HG02852 (cell line): ENCODE data around the gene HPCAL1.

ENCODE experiments used
- ATAC-seq: cut with Tn5 transposase; IDR thresholded peaks from one replicate; pipeline ENCODE4 v1.9.1; 2021; ENCODE audit warnings: mild to moderate bottlenecking, moderate library complexity; ENCODE audit not compliant: unreplicated experiment

HPCAL1 gene

DNA sequence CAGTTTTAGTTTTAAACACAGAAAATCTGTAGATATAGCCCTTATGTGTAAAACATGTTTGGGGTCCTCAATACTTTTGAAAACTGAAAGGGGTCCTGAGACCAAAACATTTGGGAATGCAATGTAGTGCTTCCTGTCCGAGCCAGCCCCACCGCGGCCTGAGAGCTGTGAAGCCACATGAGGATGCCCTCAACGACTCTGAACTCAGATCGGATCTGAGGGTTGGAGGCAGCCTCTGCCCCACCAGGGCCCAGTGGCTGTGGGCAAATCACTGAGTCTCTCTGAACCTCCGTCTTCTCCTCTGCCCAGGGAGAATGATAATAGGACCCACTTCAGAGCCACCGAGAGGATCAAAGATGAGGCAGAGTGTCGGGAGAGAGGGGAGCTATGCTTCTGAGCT is 33.4 kb upstream of the HPCAL1 start:
- no peak for ATAC-seq

DNA sequence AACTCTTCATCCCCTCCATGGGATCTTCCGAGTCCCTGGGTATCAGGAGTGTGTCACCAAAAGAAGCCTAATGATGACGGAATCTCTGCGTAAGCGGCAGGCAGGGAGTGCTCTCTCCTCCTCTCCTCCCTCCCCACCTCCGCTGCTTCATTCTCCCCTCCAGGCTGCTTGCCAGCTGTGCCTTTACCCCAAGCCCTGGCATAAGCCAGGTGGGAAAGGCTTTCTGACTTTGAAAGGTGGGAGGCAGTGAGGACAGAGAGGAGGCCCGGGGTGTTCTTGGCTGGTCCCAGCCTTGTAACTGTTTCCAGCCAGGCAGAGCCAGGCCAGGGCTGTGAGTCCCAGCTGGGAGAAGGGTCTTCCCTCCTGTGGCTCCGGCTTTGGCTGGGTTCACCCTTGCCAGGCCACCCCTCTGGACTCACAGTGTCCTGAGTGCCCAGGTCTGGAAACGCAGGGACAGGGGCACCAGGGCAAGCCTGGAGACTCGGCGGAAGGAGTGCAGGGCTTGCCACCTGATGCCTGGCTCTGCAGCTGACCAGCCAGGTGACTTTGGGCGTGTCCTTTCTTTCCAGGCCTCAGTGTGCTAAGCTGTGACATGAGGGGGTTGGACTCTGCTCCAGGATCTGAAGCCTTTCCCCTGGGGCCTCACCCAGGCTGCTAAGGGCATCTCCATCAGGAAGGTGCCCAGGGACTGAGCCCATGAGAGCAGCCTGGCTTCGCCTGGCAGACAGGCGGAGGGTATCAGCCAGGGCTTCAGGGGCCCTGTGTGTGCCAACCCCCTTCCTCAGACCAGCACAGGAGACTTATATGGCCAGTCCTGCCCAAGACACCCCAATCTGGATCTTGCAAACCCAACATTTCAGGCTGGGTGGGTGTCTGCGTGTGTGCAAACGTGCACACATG is 32.7 kb upstream of the HPCAL1 start:
- ATAC-seq: no peak

DNA sequence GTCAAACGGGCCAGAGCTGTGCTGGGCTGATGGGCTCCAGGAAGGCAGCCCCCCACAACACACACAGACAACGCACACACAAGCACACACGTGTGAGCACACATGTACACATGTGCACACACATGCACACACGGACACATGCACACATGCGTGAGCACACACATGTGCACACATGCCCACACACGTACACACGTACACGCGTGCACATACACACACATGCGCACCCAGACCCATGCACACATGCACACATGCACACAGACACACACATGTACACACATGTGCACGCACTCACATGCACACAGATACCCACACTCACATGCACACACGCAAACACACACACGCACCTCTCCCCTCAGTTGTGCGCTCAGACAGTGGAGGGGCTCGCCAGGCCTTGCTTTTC is 31.2 kb upstream of the HPCAL1 start:
- ATAC-seq: no peak

DNA sequence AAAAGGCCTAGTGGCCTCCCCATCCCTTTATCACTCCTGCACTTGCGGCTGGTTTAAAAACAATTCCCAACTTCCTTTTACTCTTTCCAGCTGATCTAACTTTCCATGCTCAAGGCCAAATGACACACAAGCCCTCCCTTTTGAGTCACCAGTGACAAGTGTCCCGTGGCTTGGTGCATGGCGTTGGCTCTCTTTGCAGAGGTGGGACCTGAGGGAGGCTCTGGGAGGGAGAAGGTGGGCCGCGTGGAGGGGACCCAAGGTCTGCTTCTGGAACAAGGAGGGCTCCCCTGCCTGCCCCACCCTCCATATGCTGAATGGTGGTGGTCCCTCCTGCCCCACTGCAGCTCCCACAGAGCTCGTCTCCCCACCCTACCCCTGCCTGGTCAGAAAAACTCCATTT is 30.8 kb upstream of the HPCAL1 start:
- no peak for ATAC-seq

DNA sequence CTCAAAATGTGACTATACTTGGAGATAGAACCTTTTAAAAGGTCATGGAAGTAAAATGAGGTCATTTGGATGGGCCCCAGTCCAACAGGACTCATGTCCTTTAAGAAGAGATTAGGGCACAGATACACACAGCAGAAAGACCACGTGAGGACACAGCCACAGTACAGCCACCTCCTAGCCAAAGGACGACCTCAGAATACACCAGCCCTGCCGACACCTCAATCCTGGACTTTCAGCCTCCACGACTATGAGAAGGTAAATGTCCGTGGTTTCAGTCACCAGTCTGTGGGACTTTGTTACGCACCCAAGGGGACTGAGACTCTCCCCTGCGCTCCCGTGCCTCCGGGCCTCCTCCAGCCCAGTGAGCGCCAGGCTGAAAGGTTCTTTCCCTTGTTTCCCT is 30.2 kb upstream of the HPCAL1 start:
- ATAC-seq: no peak

DNA sequence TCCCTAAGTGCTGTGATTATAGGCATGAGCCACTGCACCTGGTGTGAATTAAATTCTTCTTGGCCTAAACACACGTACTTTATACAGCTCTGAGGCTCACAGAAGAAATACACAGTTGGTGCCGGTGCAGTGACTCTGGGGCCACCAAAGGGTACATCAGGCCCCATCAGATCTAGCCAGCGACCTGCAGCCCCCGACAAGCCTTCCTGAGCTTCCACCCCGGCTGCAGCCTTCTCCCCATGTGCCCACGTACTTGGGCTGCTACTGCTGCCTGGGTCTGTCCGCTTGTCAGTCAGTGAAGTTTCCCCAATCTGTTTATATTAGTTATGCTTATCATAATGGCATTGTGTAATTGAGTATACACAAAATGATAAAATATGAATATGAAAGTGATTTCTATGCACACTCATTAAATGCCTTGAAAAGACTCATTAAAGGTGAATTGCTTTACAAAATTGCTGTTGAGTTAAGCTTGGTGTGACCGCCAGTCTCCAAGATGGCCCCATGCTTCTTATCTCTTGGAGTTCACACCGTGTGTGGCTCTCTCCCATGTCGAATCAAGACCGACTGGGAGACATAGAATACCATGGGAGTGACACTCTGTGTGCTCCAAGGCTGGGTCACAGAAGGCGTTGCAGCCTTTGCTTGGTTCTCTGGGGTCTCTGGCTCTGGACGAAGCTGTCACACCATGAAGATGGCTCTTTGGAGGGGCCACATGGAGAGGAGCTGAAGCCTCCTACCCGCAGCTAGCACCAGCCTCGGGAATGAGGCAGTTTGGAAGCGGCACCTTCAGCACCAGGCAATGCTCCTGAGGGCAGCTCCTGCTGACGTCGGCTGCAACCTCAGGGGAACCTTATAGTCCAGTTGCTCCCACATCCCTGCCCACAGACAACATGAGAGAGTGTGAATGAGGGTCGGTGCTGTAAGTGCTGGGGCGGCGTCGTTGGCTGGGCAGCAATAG is 29.2 kb upstream of the HPCAL1 start:
- ATAC-seq: no peak

DNA sequence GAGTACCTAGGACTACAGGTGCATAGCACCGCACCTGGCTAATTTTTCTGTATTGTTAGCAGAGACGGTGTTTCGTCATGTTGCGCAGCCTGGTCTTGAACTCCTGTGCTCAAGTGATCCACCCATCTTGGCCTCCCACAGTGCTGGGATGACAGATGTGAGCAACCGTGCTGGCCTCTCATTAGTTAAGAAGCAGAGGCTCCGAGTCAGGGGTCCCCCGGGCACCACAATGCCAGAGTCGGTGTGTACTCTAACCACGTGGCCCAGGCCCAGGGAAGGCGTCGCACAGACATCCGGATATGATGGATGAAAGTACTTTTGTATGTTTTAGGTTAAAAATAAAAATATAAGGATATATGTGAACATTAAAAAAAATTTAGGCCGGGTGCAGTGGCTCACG is 28.3 kb upstream of the HPCAL1 start:
- ATAC-seq: no peak

DNA sequence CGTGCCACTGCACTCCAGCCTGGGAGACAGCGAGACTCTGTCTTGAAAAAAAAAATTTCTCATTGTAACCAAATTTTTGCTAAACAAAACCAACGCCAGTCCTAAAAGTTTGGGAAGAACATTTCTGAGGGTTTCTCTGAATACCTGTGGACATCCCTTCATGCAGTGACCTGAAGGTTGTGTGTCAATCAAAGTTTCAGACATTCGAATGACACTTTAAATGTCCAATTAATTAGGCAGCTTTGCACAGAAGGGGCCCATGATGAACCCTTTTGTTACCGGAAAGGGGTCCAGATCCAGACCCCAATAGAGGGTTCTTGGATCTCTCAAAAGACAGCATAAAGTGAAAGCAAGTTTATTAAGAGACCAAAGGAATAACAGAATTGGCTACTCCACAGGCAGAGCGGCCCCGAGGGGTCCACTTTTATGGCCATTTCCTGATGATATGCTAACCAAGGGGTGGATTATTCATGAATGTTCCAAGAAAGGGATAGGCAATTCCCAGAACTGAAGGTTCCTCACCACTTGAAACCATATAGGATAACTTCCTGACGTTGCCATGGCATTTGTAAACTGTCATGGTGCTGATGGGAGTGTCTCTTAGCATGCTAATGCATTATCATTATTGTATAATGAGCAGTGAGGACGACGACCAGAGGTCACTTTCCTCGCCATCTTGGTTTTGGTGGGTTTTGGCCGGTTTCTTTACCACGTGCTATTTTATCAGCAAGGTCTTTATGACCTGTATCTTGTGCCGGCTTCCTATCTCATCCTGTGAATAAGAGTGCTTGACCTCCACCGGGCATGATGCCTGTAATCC is 27.5 kb upstream of the HPCAL1 start:
- ATAC-seq: no peak

DNA sequence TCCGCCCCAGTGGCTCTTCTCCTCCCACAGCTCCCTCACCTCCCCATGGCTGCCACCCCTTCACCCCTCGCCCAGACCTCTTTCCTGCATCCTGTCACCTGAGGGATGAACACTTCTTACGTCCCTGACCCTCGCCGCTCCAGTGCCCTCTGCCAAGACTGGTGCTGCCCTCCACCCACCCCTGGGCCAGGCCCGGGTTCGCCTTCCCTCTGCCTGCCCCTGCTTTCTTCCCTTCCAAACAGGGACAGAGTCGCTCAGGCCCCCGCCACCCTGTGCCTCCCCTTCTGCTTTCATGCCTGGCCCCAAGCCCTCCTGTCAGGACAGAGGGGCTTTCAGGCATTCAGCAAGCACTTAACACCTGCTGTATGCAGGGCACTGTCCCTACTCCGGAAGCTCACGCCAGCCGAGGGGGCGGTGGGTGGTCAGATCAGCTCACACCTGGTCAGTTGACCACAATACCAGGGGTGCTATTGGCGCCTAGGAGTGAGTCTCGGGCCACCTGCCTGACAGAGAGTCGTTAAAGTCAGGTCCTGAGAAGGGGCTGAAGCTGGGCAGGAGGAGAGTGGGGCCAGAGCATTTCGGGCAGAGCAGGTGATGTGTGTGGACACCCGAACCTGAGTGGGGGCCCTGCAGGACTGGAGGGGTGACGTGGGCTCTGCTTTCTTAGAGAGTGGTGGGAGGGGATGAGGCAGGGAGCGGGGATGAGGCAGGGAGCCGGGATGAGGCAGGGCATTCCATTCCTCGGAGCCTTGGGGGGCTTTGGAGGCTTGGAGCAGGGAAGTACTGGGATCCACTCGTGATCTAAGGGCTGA is 26.0 kb upstream of the HPCAL1 start:
- ATAC-seq: no peak

DNA sequence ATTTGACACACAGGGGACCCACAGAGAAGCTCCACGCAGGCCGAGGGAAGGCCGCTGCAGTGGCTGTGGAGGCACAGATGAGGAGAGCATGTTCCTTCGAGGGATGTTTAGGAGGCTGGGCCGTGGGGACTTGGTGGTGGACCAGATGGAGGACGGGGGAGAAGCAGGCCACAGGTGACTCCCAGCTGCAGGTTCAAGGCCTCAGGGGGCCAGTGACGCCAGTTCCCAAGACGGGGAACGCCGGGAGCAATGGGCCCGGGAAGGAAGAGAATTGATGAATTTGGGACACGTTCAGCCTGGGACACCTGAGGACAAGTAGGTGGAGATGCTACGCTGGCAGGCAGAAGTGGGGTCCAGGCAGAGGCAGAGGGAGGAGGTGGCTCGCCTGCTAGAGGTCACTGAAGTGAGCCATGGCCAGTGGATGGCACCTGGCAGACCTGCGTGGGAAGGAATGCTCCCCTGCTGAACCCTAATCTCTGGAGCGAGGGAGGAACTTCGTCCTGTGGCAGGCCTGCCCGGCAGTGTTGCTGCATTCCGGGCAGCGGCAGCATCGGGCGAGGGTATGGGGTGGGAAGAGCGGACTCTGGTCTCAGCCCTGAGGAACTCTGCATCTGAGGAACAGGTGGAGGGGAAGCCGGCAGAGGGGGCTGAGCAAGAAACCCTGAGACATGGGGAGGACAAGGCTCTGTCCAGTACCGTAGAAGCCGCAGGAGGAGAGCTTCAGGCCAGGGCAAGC is 25.2 kb upstream of the HPCAL1 start:
- ATAC-seq: no peak

DNA sequence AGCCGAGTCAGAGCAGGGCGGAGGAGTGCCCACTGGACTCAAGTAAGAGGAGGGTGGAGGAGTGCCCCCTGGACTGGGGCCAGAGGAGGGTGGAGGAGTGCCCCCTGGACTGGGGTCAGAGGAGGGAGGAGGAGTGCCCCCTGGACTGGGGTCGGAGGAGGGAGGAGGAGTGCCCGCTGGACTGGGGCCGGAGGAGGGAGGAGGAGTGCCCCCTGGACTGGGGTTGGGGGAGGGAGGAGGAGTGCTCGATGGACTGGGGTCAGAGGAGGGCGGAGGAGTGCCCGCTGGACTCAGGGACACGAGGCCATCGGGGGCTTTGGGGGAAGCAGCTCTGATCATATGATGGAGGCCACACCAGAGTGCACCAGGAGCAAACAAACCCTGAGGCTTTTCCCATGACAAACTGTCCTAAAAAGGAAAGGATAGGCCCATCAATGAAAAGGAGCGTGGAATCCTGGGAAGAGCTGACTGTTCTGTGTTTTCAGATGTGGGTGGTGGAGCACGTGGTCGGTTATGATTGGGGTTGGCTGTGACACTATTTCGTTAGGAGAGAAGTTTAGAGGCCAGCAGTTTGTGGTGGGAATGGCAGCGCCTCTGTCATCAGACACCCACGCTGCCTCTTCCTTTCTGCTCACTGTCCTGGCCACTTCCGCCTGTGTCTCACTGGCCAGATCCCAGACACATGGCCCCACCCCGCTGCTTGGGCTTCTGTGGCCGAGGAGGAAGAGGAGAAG is 24.5 kb upstream of the HPCAL1 start:
- no peak for ATAC-seq

DNA sequence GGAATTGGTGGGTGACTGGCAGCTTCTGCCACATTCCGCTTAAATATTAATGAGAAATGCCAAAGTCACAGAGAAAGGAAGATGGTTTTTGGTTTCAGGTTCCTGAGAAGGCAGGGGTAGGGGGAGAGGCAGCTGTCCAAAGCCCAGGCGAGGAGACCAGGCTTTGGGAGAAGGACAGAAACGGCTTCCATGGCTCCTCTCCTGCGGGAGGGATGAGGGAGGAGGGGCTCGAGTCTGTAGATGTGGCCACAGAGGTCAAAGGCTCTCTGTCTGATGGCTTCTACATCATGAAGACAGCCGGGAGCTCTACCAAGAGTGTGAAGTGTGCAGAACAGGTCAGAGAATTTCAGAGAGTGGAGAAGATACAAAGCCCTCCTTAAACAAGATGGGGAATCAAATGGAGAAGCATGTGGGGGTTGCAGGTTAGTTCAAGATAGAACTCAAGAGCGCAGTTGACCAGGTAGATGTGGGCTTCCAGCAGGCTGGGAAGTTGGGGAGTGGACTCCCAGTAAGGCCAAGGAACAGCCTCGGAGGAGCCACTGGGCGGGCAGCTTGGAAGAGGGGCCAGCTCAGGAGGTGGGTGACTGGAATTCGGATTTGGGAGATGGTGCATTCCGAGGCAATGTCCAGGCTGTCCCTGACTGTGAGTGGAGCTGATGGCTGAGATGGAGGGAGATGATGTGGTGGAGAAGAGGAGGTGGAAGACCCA is 23.8 kb upstream of the HPCAL1 start:
- ATAC-seq: no peak

DNA sequence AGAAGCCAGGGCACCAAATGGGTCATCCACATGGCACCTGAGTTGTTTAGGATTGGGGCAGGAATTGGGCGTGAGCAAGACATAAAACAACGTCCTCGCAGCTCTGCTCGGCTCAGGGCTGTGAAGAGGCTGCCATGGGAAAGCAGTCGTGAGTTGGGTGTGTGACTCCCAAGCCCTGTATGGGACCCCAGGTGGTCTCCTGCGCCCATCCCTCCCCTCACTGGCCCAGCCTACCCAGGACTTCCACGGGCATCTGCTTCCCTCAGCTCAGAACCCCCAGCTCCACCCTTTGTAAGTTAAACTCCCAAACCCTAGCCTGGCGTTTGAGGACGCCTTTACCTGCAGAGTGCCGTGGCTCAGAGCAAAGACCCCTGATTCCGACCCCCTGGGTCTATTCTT is 23.2 kb upstream of the HPCAL1 start:
- no peak for ATAC-seq

DNA sequence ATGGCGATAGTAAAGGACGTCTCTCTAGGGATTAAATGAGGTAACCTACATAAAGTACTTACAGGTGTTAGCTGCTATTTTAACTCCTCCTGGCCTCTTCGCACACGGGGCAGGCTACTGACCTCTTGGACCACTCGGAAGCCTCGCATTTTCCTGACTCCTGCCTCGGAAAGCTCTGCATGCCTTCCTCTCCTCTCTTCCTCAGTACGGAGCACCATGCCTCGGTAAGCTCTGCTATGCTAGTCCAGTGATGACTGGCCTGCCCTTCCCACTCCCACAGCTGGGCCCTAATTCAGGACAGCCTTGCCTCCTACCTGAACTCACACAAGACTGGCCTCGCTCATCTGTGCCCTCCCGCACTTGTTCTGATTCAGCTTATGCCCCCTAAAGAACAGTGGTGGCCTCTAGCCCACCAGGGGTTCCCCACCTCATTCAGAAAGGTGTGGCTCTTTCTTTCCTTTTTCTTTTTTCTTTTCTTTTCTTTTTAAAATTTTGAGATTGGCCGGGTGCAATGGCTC is 22.7 kb upstream of the HPCAL1 start:
- no peak for ATAC-seq

DNA sequence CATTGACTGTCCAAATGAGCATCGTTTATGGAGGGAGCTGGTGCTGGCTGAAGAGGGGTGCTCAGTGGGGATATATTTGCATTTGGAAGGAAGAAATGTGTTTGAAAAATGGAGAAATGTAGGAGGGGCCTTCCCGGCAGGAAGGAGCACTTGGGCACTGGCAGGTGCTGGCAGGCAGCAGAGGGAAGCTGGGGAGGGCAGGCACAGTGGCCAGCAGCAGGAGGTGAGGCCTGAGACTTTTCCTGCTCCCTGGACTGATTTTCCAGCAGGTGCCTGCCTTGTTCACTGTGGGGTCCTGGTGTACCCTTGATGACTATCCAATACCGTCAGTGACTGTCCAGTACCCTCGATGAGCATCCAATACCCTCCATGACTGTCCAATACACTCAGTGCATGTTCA is 20.8 kb upstream of the HPCAL1 start:
- ATAC-seq: no peak

DNA sequence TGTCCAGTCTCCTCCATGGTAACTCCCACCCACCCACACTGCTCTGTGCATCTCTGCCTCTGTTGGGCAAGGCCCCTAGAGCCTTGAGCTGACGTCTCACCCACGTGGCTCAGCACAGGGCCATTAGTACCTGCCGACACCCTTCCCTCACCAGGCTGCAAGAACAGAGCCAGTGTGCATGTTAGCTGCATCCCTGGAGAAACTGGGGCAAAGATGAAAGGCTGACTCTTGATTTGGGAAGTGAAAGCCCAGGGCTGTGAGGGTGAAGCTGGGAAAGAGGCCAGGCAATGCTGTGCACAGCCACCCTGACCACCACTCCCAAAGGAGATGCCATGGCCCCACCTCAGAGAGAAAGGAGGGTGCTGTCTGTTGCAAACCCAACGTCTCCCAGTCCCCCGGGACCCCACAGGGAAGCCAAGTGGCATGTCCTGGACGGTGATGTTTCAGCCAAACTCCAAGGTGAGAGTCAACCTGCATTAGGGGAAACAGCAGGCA is 20.0 kb upstream of the HPCAL1 start:
- ATAC-seq: no peak

DNA sequence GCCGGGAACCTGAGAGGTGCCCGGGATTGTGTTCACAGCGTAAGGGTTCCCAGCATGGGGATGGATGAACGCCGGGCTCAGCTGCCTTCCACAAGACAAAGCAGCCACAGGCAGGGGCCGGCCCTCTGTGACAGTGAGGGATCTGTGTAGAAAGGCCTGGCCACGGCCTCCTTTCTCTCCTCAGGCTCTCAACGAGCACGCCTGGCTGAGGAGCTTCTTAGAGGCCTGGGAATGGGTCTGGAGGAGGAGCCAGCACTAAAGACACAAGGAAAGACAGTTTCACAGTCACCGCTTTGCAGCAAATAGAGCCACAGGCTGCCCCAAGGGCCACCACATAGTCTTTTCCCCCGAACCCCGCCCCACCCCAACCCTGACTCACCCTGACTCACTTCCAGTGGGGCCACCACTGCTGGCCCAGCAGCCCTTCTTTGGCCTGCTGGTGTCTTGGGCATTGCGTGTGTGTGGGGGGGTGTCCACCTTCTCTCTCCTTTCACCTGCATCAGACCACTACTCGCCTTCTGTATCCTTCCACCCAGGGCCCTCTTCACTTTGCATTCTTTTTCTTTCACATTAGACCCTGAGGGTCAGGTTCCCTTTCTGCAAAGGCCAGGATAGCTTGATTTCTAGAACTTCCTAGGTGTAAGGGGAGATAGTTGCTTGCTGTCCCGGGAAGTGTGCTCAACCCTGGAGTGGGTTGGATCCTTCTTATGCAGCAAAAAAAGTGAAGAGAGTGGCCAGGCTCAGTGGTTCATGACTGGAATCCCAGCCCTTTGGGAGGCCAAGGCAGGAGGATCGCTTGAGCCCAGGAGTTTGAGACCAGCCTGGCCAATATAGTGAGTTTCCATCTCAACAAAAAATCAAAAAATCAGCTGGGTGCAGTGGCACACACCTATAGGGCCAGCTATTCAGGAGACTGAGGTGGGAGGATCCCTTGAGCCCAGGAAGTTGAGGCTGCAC is 19.3 kb upstream of the HPCAL1 start:
- ATAC-seq: no peak
